ENCODE measurements around the gene ESRRA.
A peak's percentile ranks its signal among the peaks of the same experiment; 100 is the strongest.

ESRRA gene

GRCh38 chr11:64284048-64284961, 21.0 kb upstream of the ESRRA start, which contains the start of gene BAD:
TSS of gene BAD (minus strand) at chr11:64284665. CDS start at chr11:64284368, 297 bp downstream.
- ChIA-PET CTCF (interaction anchor here (0.6 to 6.4 kb wide), 13 partner anchors 7 to 79 kb away, joined by 3 to 42 read pairs (median 4); partner anchors contain the start of genes CATSPERZ, FERMT3, PLCB3 and TRMT112), POLR2A (interaction anchor here (0.6 to 2.9 kb wide), 4 partner anchors 14 to 1136 kb away, joined by 3 to 30 read pairs (median 4); partner anchors contain the start of gene FKBP2)
- H3K27me3 ChIP-seq (replicated peaks in 2 of 5; ENCODE audit: control insufficient read depth in 4 of 5, insufficient read depth in 5 of 5, low read length in 4 of 5): peaks cover 0 to under 1% (median 0%) of the 10 kb centered on the region in 5 experiments
- peak; percentile 91 to 93 (median 93) for DNase-seq
- H3K9me3 ChIP-seq (ENCODE audit: control extremely low read depth in 1 of 5, control insufficient read depth in 4 of 5, insufficient read depth in 2 of 5, low read depth in 1 of 5, low read length in 4 of 5): no peaks in the 10 kb centered on the region
- peak within 1 kb of the TSS; percentile 98 to 99 for H3K27ac ChIP-seq (ENCODE audit: insufficient read depth in 1 of 2, low read depth in 1 of 2, low read length in 2 of 2, poor library complexity in 1 of 2, severe bottlenecking in 2 of 2)
- H3K4me1 ChIP-seq (ENCODE audit: control extremely low read depth in 1 of 4, control insufficient read depth in 4 of 4, insufficient read depth in 4 of 4, low read length in 3 of 4): peaks cover 0 to 21% (median 20%) of the 10 kb centered on the region in 4 experiments
- H3K36me3 ChIP-seq (ENCODE audit: control insufficient read depth in 4 of 4, insufficient read depth in 4 of 4, low read length in 3 of 4): peaks cover 0 to 12% (median 3%) of the 10 kb centered on the region in 4 experiments
- H3K4me3 ChIP-seq (ENCODE audit: control insufficient read depth in 1 of 7, extremely low read depth in 1 of 7, insufficient read depth in 4 of 7, low read depth in 2 of 7, low read length in 6 of 7): peak within 1 kb of the TSS; percentile 54 to 92 (median 81)
- WGBS (ENCODE audit: insufficient coverage): 6% methylated on average over 29 of the region's 44 CpGs

DNA sequence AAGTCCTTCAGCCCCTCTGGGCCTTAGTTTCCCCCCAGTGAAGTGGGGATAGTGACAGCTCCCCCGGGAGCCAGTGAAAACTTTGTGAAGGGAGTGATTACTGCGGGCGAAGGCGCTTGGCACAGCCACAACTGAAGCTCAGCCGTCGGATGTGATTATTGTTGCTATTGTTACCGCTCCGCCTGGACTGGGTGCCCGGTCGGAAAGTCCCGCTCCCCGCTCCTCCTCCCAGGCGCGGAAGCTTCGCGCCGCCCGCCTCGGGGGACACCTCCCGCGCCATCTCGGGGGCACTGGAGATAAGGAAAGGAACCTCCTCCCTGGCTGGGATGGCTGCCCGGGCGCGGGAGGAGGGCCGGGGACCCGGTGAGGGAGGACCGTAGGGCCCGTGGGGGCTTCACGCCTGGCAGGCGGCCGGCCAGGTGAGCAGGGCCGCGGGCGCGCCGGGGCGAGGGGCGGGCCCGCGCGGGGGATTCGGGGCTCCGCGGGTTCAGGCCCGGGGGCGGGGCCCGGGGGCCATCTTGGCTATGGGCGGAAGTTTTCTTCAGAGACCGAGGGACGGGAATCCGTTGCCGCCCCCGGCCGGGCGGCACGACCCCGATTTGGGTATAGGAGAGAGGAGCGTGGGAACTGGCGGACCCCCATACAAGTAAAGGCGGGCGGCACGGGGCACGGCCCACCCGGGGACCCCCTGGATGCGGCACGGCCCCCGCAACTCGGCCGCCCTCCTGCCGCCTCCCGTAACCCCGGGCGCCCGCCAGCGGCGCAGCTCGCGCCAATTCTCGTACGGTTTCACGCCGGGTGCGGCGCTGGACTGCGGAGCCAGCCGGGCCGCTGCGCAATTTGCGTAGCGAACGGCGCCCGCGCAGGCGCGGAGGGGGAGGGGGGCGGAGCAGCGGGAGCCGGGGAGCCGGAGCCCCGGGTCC, 20.1 kb upstream of the ESRRA start, which contains the start of gene GPR137:
Gene GPR137, plus strand, starts transcription at position 887 of the 923 bp plus-strand sequence. CDS start 677 bp downstream, outside the sequence.
- H3K27ac ChIP-seq (ENCODE audit: insufficient read depth in 1 of 2, low read depth in 1 of 2, low read length in 2 of 2, poor library complexity in 1 of 2, severe bottlenecking in 2 of 2): peak within 1 kb of the TSS; percentile 98 to 99
- ChIA-PET CTCF (interaction anchor here (0.8 to 6.4 kb wide), 8 partner anchors 8 to 78 kb away, joined by 3 to 42 read pairs (median 4); partner anchors contain the start of genes CATSPERZ and TRMT112), POLR2A (interaction anchor here (0.6 to 2.9 kb wide), 6 partner anchors 15 to 1135 kb away, joined by 3 to 30 read pairs (median 3); partner anchors contain the start of genes FKBP2 and PPP1R14B)
- peaks cover 0 to 21% (median 20%) of the 10 kb centered on the region in 4 experiments for H3K4me1 ChIP-seq (ENCODE audit: control extremely low read depth in 1 of 4, control insufficient read depth in 4 of 4, insufficient read depth in 4 of 4, low read length in 3 of 4)
- peak; percentile 81 to 91 (median 89) for DNase-seq
- peaks cover 0 to 10% (median 0%) of the 10 kb centered on the region in 5 experiments for H3K27me3 ChIP-seq (replicated peaks in 2 of 5; ENCODE audit: control insufficient read depth in 4 of 5, insufficient read depth in 5 of 5, low read length in 4 of 5)
- H3K36me3 ChIP-seq (ENCODE audit: control insufficient read depth in 4 of 4, insufficient read depth in 4 of 4, low read length in 3 of 4): peaks cover 0 to 12% (median 2%) of the 10 kb centered on the region in 4 experiments
- WGBS (ENCODE audit: insufficient coverage): under 1% methylated on average over 63 of the region's 102 CpGs
- peak within 1 kb of the TSS; percentile 54 to 92 (median 81) for H3K4me3 ChIP-seq (ENCODE audit: control insufficient read depth in 1 of 7, extremely low read depth in 1 of 7, insufficient read depth in 4 of 7, low read depth in 2 of 7, low read length in 6 of 7)
- H3K9me3 ChIP-seq (ENCODE audit: control extremely low read depth in 1 of 5, control insufficient read depth in 4 of 5, insufficient read depth in 2 of 5, low read depth in 1 of 5, low read length in 4 of 5): no peaks in the 10 kb centered on the region

DNA sequence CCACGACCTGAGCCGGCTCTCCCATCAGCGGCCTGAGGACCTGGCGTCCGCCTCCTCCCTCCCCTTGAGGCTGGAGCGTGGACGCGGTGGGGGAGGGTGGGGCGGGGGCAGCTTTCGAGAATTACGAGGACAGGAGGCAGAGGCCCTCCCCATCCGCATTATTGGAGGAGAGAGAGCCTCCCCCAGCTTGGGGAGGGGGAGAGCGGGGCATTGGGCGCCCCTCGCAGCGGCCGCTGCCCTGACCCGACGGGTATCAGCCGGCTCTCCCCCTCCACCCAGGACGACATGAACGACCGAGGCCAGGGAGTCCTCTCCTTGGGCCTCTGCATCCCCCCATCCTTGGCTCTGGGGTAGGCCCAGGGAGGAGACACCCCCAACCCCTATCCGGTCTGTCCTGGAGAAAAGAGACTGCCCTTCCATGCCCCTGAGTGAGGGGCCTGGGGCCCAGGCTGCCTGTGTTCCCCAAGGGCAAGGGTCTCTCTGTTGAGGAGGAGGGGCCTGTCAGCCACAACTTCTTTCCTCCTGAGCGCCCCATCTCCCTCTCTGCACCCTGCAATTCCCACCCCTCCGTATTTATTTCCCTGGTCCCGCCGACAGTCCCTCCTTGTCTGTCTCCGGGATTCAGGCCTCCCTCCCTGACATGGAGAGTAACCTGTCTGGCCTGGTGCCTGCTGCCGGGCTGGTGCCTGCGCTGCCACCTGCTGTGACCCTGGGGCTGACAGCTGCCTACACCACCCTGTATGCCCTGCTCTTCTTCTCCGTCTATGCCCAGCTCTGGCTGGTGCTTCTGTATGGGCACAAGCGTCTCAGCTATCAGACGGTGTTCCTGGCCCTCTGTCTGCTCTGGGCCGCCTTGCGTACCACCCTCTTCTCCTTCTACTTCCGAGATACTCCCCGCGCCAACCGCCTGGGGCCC, 19.2 kb upstream of the ESRRA start:
- Histone ChIP-seq H3K4me3 (ENCODE audit: control insufficient read depth in 1 of 7, extremely low read depth in 1 of 7, insufficient read depth in 4 of 7, low read depth in 2 of 7, low read length in 6 of 7) (peak overlapping the region; percentile 13 to 92 (median 81)), H3K4me1 (ENCODE audit: control extremely low read depth in 1 of 4, control insufficient read depth in 4 of 4, insufficient read depth in 4 of 4, low read length in 3 of 4) (peaks cover 0 to 22% (median 20%) of the 10 kb centered on the region in 4 experiments), H3K36me3 (ENCODE audit: control insufficient read depth in 4 of 4, insufficient read depth in 4 of 4, low read length in 3 of 4) (peaks cover 0 to 11% (median 2%) of the 10 kb centered on the region in 4 experiments), H3K27me3 (replicated peaks in 2 of 5; ENCODE audit: control insufficient read depth in 4 of 5, insufficient read depth in 5 of 5, low read length in 4 of 5) (peaks cover 0 to 19% (median 8%) of the 10 kb centered on the region in 5 experiments), H3K27ac (ENCODE audit: insufficient read depth in 1 of 2, low read depth in 1 of 2, low read length in 2 of 2, poor library complexity in 1 of 2, severe bottlenecking in 2 of 2) (peak overlapping the region; percentile 98 to 99), H3K9me3 (ENCODE audit: control extremely low read depth in 1 of 5, control insufficient read depth in 4 of 5, insufficient read depth in 2 of 5, low read depth in 1 of 5, low read length in 4 of 5) (no peaks in the 10 kb centered on the region)
- ChIA-PET CTCF (interaction anchor here (1.0 to 6.4 kb wide), 8 partner anchors 9 to 81 kb away, joined by 3 to 42 read pairs (median 4); partner anchors contain the start of gene CATSPERZ), POLR2A (interaction anchor here (1.2 to 2.9 kb wide), 2 partner anchors 16 to 39 kb away, joined by 3 to 30 read pairs; no protein-coding TSS in a partner anchor)
- DNase-seq: peak in 2 of 3 donors; percentile 43 to 48
- 39% methylated on average over 28 of the region's 40 CpGs for WGBS (ENCODE audit: insufficient coverage)

GRCh38 chr11:64286801-64287159, 18.5 kb upstream of the ESRRA start:
- DNase-seq: no peak
- CTCF ChIA-PET: interaction anchor here (1.0 to 1.8 kb wide), 5 partner anchors 15 to 81 kb away, joined by 3 to 7 read pairs (median 4); no protein-coding TSS in a partner anchor
- POLR2A ChIA-PET: no interaction called here
- Histone ChIP-seq H3K4me3 (ENCODE audit: control insufficient read depth in 1 of 7, extremely low read depth in 1 of 7, insufficient read depth in 4 of 7, low read depth in 2 of 7, low read length in 6 of 7) (no peak overlapping the region), H3K4me1 (ENCODE audit: control extremely low read depth in 1 of 4, control insufficient read depth in 4 of 4, insufficient read depth in 4 of 4, low read length in 3 of 4) (peaks cover 0 to 28% (median 26%) of the 10 kb centered on the region in 4 experiments), H3K9me3 (ENCODE audit: control extremely low read depth in 1 of 5, control insufficient read depth in 4 of 5, insufficient read depth in 2 of 5, low read depth in 1 of 5, low read length in 4 of 5) (no peaks in the 10 kb centered on the region), H3K36me3 (ENCODE audit: control insufficient read depth in 4 of 4, insufficient read depth in 4 of 4, low read length in 3 of 4) (peaks cover 0 to 7% (median 2%) of the 10 kb centered on the region in 4 experiments), H3K27ac (ENCODE audit: insufficient read depth in 1 of 2, low read depth in 1 of 2, low read length in 2 of 2, poor library complexity in 1 of 2, severe bottlenecking in 2 of 2) (no peak overlapping the region), H3K27me3 (replicated peaks in 2 of 5; ENCODE audit: control insufficient read depth in 4 of 5, insufficient read depth in 5 of 5, low read length in 4 of 5) (peaks cover 0 to 25% (median 8%) of the 10 kb centered on the region in 5 experiments)
- WGBS (ENCODE audit: insufficient coverage): 95% methylated on average over 9 of the region's 9 CpGs

GRCh38 chr11:64287676-64288352, 17.5 kb upstream of the ESRRA start:
- H3K4me1 ChIP-seq (ENCODE audit: control extremely low read depth in 1 of 4, control insufficient read depth in 4 of 4, insufficient read depth in 4 of 4, low read length in 3 of 4): peaks cover 0 to 37% (median 34%) of the 10 kb centered on the region in 4 experiments

More at GRCh38 chr11:64287676-64288352, 17.5 kb upstream of the ESRRA start:
- POLR2A ChIA-PET: interaction anchor here (0.6 kb wide), 1 partner anchor 34 kb away, joined by 3 read pairs; no protein-coding TSS in a partner anchor
- H3K27ac ChIP-seq (ENCODE audit: insufficient read depth in 1 of 2, low read depth in 1 of 2, low read length in 2 of 2, poor library complexity in 1 of 2, severe bottlenecking in 2 of 2): no peak overlapping the region
- 97% methylated on average over 30 of the region's 33 CpGs for WGBS (ENCODE audit: insufficient coverage)
- peaks cover 0 to 36% (median 13%) of the 10 kb centered on the region in 5 experiments for H3K27me3 ChIP-seq (replicated peaks in 2 of 5; ENCODE audit: control insufficient read depth in 4 of 5, insufficient read depth in 5 of 5, low read length in 4 of 5)
- CTCF ChIA-PET: interaction anchor here (0.8 to 6.1 kb wide), 6 partner anchors 15 to 82 kb away, joined by 3 to 45 read pairs (median 5); partner anchors contain the start of genes CATSPERZ and ESRRA
- H3K9me3 ChIP-seq (ENCODE audit: control extremely low read depth in 1 of 5, control insufficient read depth in 4 of 5, insufficient read depth in 2 of 5, low read depth in 1 of 5, low read length in 4 of 5): no peaks in the 10 kb centered on the region
- DNase-seq: no peak
- no peak overlapping the region for H3K4me3 ChIP-seq (ENCODE audit: control insufficient read depth in 1 of 7, extremely low read depth in 1 of 7, insufficient read depth in 4 of 7, low read depth in 2 of 7, low read length in 6 of 7)
- peaks cover 0 to 3% (median under 1%) of the 10 kb centered on the region in 4 experiments for H3K36me3 ChIP-seq (ENCODE audit: control insufficient read depth in 4 of 4, insufficient read depth in 4 of 4, low read length in 3 of 4)
